Stimulated activated CD8-positive, alpha-beta memory T cell treated with anti-CD3 and anti-CD28 coated beads, Interleukin-15, amount 100 ng/mL, for 4 hours (primary cell): ENCODE data around the gene OLIG1.

Experiments used
- DNase-seq, 2 donors: peaks; one replicate each; pipeline ENCODE4 v3.0.0-alpha.2; 2020; ENCODE audit warnings: low read depth in 2 of 2

The OLIG1 gene

GRCh38 chr21:33063375-33063883 is 6.5 kb upstream of the OLIG1 start:
- DNase-seq, result no peak

- DNase-seq, result no peak
Measured at GRCh38 chr21:33063907-33064622, 5.9 kb upstream of the OLIG1 start.

- DNase-seq, result no peak
Measured at GRCh38 chr21:33064623-33065390, 5.1 kb upstream of the OLIG1 start.

GRCh38 chr21:33067043-33067442 is 2.9 kb upstream of the OLIG1 start:
- DNase-seq, result no peak

- no peak for DNase-seq
Measured at GRCh38 chr21:33067457-33067856, 2.5 kb upstream of the OLIG1 start.

GRCh38 chr21:33069243-33069642 is 698 bp upstream of the OLIG1 start:
- DNase-seq, result no peak

GRCh38 chr21:33069645-33069993 is 322 bp upstream of the OLIG1 start:
- DNase-seq, result no peak

- no peak for DNase-seq
Measured at GRCh38 chr21:33070744-33070997, 730 bp downstream of the OLIG1 start.

GRCh38 chr21:33070998-33071769 is 1.2 kb downstream of the OLIG1 start:
- DNase-seq, result no peak

- no peak for DNase-seq
Measured at GRCh38 chr21:33071770-33072306, 1.9 kb downstream of the OLIG1 start.

GRCh38 chr21:33073636-33074035 is 3.7 kb downstream of the OLIG1 start:
- DNase-seq, result no peak

- no peak for DNase-seq
Measured at GRCh38 chr21:33075128-33075527, 5.2 kb downstream of the OLIG1 start.

GRCh38 chr21:33075596-33076195 is 5.8 kb downstream of the OLIG1 start:
- DNase-seq, result no peak

- no peak for DNase-seq
Measured at GRCh38 chr21:33076600-33077329, 6.8 kb downstream of the OLIG1 start.

GRCh38 chr21:33078907-33079582 is 9.1 kb downstream of the OLIG1 start:
- peak; percentile 7 to 19 for DNase-seq

GRCh38 chr21:33080376-33080775 is 10.4 kb downstream of the OLIG1 start:
- DNase-seq, result no peak

GRCh38 chr21:33080776-33081175 is 10.8 kb downstream of the OLIG1 start:
- DNase-seq, result no peak

- DNase-seq, result no peak
Measured at GRCh38 chr21:33088384-33088783, 18.4 kb downstream of the OLIG1 start.

- DNase-seq, result no peak
Measured at GRCh38 chr21:33089395-33090119, 19.6 kb downstream of the OLIG1 start.

- no peak for DNase-seq
Measured at GRCh38 chr21:33096426-33096825, 26.5 kb downstream of the OLIG1 start.
